HEK293T (cell line): ENCODE results near the gene FER.

ENCODE experiments used
- ELF4 ChIP-seq: fragments of 450-650 bp; IDR thresholded peaks from 2 replicates; pipeline ENCODE4 v1.6.1; 2017; ENCODE audit warnings: antibody characterized with exemption
- ZNF384 ChIP-seq: fragments of 450-650 bp; IDR thresholded peaks from 2 replicates; pipeline ENCODE4 v1.6.1; 2016

GRCh38 chr5:108867656-108868055 is 120.0 kb downstream of the FER start:
- TF ChIP-seq ZNF384 (no peak), ELF4 (no peak)
